GM23338 (cell line): ENCODE data around the gene GNAO1. TPM values are rescaled to one million over a fixed set of nuclear protein-coding genes. Genes with fewer than 3 reads are reported as not detected.

Source experiments
- ATAC-seq: fragments of 200-7000 bp; cut with Tn5 transposase; 3 replicates; pipeline ENCODE4 v1.9.1; 2020
- DNase-seq: peaks from one replicate; pipeline ENCODE4 v3.0.0-alpha.2; 2015; ENCODE audit warnings: low spot score
- H2AFZ ChIP-seq: fragments of 200-600 bp; sonication (generic); 2 replicates; pipeline ENCODE4 v1.8.0; 2016; ENCODE audit warnings: antibody characterized with exemption, mild to moderate bottlenecking, moderate library complexity
- H3F3A ChIP-seq: fragments of 200-600 bp; sonication (generic); replicated peaks from 2 replicates; pipeline ENCODE4 v1.8.0; 2017; ENCODE audit warnings: antibody characterized with exemption, mixed run types, low read depth
- H3K27ac ChIP-seq: fragments of 200-600 bp; sonication (generic); 2 replicates; pipeline ENCODE4 v1.6.1; 2016; ENCODE audit warnings: low read depth
- H3K27me3 ChIP-seq: fragments of 200-600 bp; sonication (generic); 2 replicates; pipeline ENCODE4 v1.8.0; 2016; ENCODE audit warnings: mild to moderate bottlenecking, mixed run types, moderate library complexity; ENCODE audit not compliant: insufficient read depth
- H3K36me3 ChIP-seq: fragments of 200-600 bp; sonication (generic); 2 replicates; pipeline ENCODE4 v1.8.0; 2016; ENCODE audit warnings: mild to moderate bottlenecking; ENCODE audit not compliant: insufficient read depth
- H3K4me1 ChIP-seq: fragments of 200-600 bp; sonication (generic); 2 replicates; pipeline ENCODE4 v1.8.0; 2016; ENCODE audit warnings: mild to moderate bottlenecking, moderate library complexity; ENCODE audit not compliant: insufficient read depth
- H3K4me2 ChIP-seq: fragments of 200-600 bp; sonication (generic); 2 replicates; pipeline ENCODE4 v1.7.1; 2017; ENCODE audit warnings: mixed run types
- H3K4me3 ChIP-seq: fragments of 200-600 bp; sonication (generic); 2 replicates; pipeline ENCODE4 v1.6.1; 2016; ENCODE audit warnings: mixed run types
- H3K79me2 ChIP-seq: fragments of 200-600 bp; sonication (generic); replicated peaks from 2 replicates; pipeline ENCODE4 v1.8.0; 2017; ENCODE audit warnings: mild to moderate bottlenecking; ENCODE audit not compliant: insufficient read depth
- H3K9me2 ChIP-seq: fragments of 200-600 bp; sonication (generic); 2 replicates; pipeline ENCODE4 v1.8.0; 2017; ENCODE audit not compliant: insufficient read depth
- H4K20me1 ChIP-seq: fragments of 200-600 bp; sonication (generic); replicated peaks from 2 replicates; pipeline ENCODE4 v1.8.0; 2017; ENCODE audit warnings: mild to moderate bottlenecking; ENCODE audit not compliant: insufficient read depth
- H3K27ac Mint-ChIP-seq: 2 replicates; pipeline ENCODE4 v1.8.0; 2020; ENCODE audit warnings: inconsistent platforms, mild to moderate bottlenecking, moderate library complexity, mixed read lengths
- H3K27me3 Mint-ChIP-seq: 3 replicates; pipeline ENCODE4 v1.8.0; 2022; ENCODE audit warnings: low read depth, mild to moderate bottlenecking, moderate library complexity, mixed read lengths, inconsistent platforms; ENCODE audit not compliant: insufficient read depth, poor library complexity
- H3K36me3 Mint-ChIP-seq: 3 replicates; pipeline ENCODE4 v1.8.0; 2021; ENCODE audit warnings: low read depth, mild to moderate bottlenecking, inconsistent platforms, moderate library complexity, mixed read lengths
- H3K4me1 Mint-ChIP-seq: 3 replicates; pipeline ENCODE4 v1.8.0; 2020; ENCODE audit warnings: mild to moderate bottlenecking, inconsistent platforms, mixed read lengths
- H3K4me3 Mint-ChIP-seq: 3 replicates; pipeline ENCODE4 v1.8.0; 2021; ENCODE audit warnings: moderate library complexity, mild to moderate bottlenecking, inconsistent platforms, mixed read lengths
- H3K9me3 Mint-ChIP-seq: 3 replicates; pipeline ENCODE4 v1.8.0; 2020; ENCODE audit warnings: moderate library complexity, mild to moderate bottlenecking, inconsistent platforms, mixed read lengths
- CREB1 ChIP-seq: fragments of 250-450 bp; sonication (Bioruptor Pico); IDR thresholded peaks from 2 replicates; pipeline ENCODE4 v1.5.0; 2020; ENCODE audit warnings: low read depth, mild to moderate bottlenecking, moderate library complexity
- CTCF ChIP-seq, 2 experiments: fragments of 200-600 bp in 1 of 2; sonication (generic) in 1 of 2; conservative IDR thresholded peaks; 2 replicates each; pipeline versions ENCODE4 v1.5.1 to v1.6.1; 2016 to 2017; ENCODE audit warnings: antibody characterized with exemption in 2 of 2, low read depth in 2 of 2, mild to moderate bottlenecking in 2 of 2, moderate library complexity in 1 of 2
- ETS1 ChIP-seq: IDR thresholded peaks from 2 replicates; pipeline ENCODE4 v1.6.1; 2016; ENCODE audit warnings: antibody characterized with exemption
- EZH2 ChIP-seq: fragments of 200-600 bp; sonication (generic); IDR thresholded peaks from one replicate; pipeline ENCODE4 v1.8.0; 2017; ENCODE audit warnings: antibody characterized with exemption, mild to moderate bottlenecking, low read depth; ENCODE audit not compliant: unreplicated experiment
- EZH2phosphoT487 ChIP-seq: fragments of 200-600 bp; sonication (generic); IDR thresholded peaks from one replicate; pipeline ENCODE4 v1.8.1; 2018; ENCODE audit warnings: antibody characterized with exemption; ENCODE audit not compliant: unreplicated experiment
- JUNB ChIP-seq: IDR thresholded peaks from one replicate; pipeline ENCODE4 v1.6.1; 2016; ENCODE audit warnings: antibody characterized with exemption; ENCODE audit not compliant: unreplicated experiment
- NANOG ChIP-seq: IDR thresholded peaks from 2 replicates; pipeline ENCODE4 v1.6.1; 2016; ENCODE audit warnings: antibody characterized with exemption, borderline replicate concordance
- POLR2AphosphoS5 ChIP-seq: IDR thresholded peaks from 2 replicates; pipeline ENCODE4 v1.6.1; 2016; ENCODE audit warnings: antibody characterized with exemption, low read depth
- REST ChIP-seq: IDR thresholded peaks from one replicate; pipeline ENCODE4 v1.6.1; 2018; ENCODE audit warnings: antibody characterized with exemption; ENCODE audit not compliant: unreplicated experiment
- STAT1 ChIP-seq: IDR thresholded peaks from one replicate; pipeline ENCODE4 v1.6.1; 2016; ENCODE audit warnings: antibody characterized with exemption; ENCODE audit not compliant: unreplicated experiment
- ZNF114 ChIP-seq: fragments of 250-450 bp; sonication (Bioruptor Pico); IDR thresholded peaks from 2 replicates; pipeline ENCODE4 v1.5.0; 2020; ENCODE audit warnings: mild to moderate bottlenecking, moderate library complexity
- ZNF331 ChIP-seq: fragments of 250-450 bp; sonication (Bioruptor Pico); IDR thresholded peaks from 2 replicates; pipeline ENCODE4 v1.5.0; 2020; ENCODE audit warnings: low read depth, mild to moderate bottlenecking, moderate library complexity
- ZNF462 ChIP-seq: fragments of 250-450 bp; sonication (Bioruptor Pico); IDR thresholded peaks from 2 replicates; pipeline ENCODE4 v1.5.0; 2020; ENCODE audit warnings: mild to moderate bottlenecking, moderate library complexity
- polyA plus RNA-seq: library from polyadenylated mRNA; unstranded; fragments of >200 nt; fragmentation: Nextera tagmentation; extraction: Ambion mirVana; gene quantifications from 2 replicates; pipeline ENCODE4 v1.2.1, GENCODE V29; 2016
- total RNA-seq: library from RNA; depleted of rRNA; stranded (reverse); fragments of >200 nt; shearing (Covaris generic); gene quantifications from 2 replicates; pipeline ENCODE4 v1.2.3, GENCODE V29; 2014

The GNAO1 gene
- total and polyA plus RNA-seq, 2 experiments from 2014 or later, result 6.5 to 24.8 TPM

GRCh38 chr16:56352351-56353053 is 161.2 kb downstream of the GNAO1 start:
- no peak for TF ChIP-seq POLR2AphosphoS5
- no peak for TF ChIP-seq STAT1
- TF ChIP-seq NANOG, result no peak
- TF ChIP-seq ETS1, result no peak
- no peak for TF ChIP-seq REST
- TF ChIP-seq ZNF114 (CRISPR knock-in tag), result no peak
- no peak for TF ChIP-seq ZNF331
- TF ChIP-seq JUNB, result no peak
- no peak for TF ChIP-seq CREB1 (CRISPR knock-in tag)
- no peak for TF ChIP-seq EZH2phosphoT487
- no peak for TF ChIP-seq ZNF462 (CRISPR knock-in tag)
- no peak for TF ChIP-seq EZH2
- no peak for TF ChIP-seq CTCF (conservative IDR thresholded peaks at IDR 0.05; ENCODE audit: low read depth in 2 of 2)
- ATAC-seq, result no peak
- Mint-ChIP-seq H3K27me3 (peaks cover 2% of the 10 kb centered on the region), H3K27ac (no peak overlapping the region), H3K4me3 (no peak overlapping the region), H3K36me3 (no peaks in the 10 kb centered on the region; the same call in 2 of the 3 replicates), H3K4me1 (peaks cover 19% of the 10 kb centered on the region), H3K9me3 (no peaks in the 10 kb centered on the region)
- no peak overlapping the region for H3K27ac ChIP-seq
- DNase-seq, result no peak
- no peaks in the 10 kb centered on the region; the same call in 1 of the 2 replicates for H3F3A ChIP-seq
- H2AFZ ChIP-seq, result no peak overlapping the region
- no peaks in the 10 kb centered on the region for H3K79me2 ChIP-seq
- H3K4me1 ChIP-seq, result peaks cover 16% of the 10 kb centered on the region
- H3K4me2 ChIP-seq, result no peak overlapping the region
- no peaks in the 10 kb centered on the region for H4K20me1 ChIP-seq
- no peaks in the 10 kb centered on the region for H3K27me3 ChIP-seq
- no peaks in the 10 kb centered on the region for H3K36me3 ChIP-seq
- no peaks in the 10 kb centered on the region for H3K9me2 ChIP-seq
- no peak overlapping the region for H3K4me3 ChIP-seq
